GM23248 (cell line): ENCODE data around the gene ZGPAT. TPM values are rescaled to one million over a fixed set of nuclear protein-coding genes. Genes with fewer than 3 reads are reported as not detected.

Experiments
- DNase-seq: peaks from one replicate; pipeline ENCODE4 v3.0.0-alpha.2; 2015
- H2AFZ ChIP-seq: fragments of 200-600 bp; sonication (generic); 2 replicates; pipeline ENCODE4 v1.6.1; 2016; ENCODE audit warnings: antibody characterized with exemption
- H3F3A ChIP-seq: fragments of 200-600 bp; sonication (generic); 2 replicates; pipeline ENCODE4 v1.6.1; 2016; ENCODE audit warnings: mild to moderate bottlenecking, antibody characterized with exemption, mixed run types; ENCODE audit not compliant: insufficient read depth
- H3K27ac ChIP-seq: fragments of 200-600 bp; sonication (generic); 2 replicates; pipeline ENCODE4 v1.5.1; 2016; ENCODE audit warnings: mild to moderate bottlenecking
- H3K27me3 ChIP-seq: fragments of 200-600 bp; sonication (generic); replicated peaks from 2 replicates; pipeline ENCODE4 v1.6.1; 2016; ENCODE audit warnings: mild to moderate bottlenecking; ENCODE audit not compliant: insufficient read depth
- H3K36me3 ChIP-seq: fragments of 200-600 bp; sonication (generic); 2 replicates; pipeline ENCODE4 v1.6.1; 2016; ENCODE audit warnings: low read depth, mild to moderate bottlenecking
- H3K4me1 ChIP-seq: fragments of 200-600 bp; sonication (generic); 2 replicates; pipeline ENCODE4 v1.6.1; 2016; ENCODE audit warnings: mild to moderate bottlenecking; ENCODE audit not compliant: insufficient read depth
- H3K4me2 ChIP-seq: fragments of 200-600 bp; sonication (generic); one replicate; pipeline ENCODE4 v1.6.1; 2016; ENCODE audit warnings: mild to moderate bottlenecking; ENCODE audit not compliant: unreplicated experiment
- H3K4me3 ChIP-seq: fragments of 200-600 bp; sonication (generic); 2 replicates; pipeline ENCODE4 v1.5.1; 2016; ENCODE audit warnings: mild to moderate bottlenecking
- H3K79me2 ChIP-seq: fragments of 200-600 bp; sonication (generic); 2 replicates; pipeline ENCODE4 v1.6.1; 2016; ENCODE audit warnings: mild to moderate bottlenecking; ENCODE audit not compliant: insufficient read depth
- H3K9ac ChIP-seq: fragments of 200-600 bp; sonication (generic); 2 replicates; pipeline ENCODE4 v1.6.1; 2016; ENCODE audit warnings: mild to moderate bottlenecking
- H3K9me2 ChIP-seq: fragments of 200-600 bp; sonication (generic); 2 replicates; pipeline ENCODE4 v1.6.1; 2016; ENCODE audit warnings: mixed run types, mild to moderate bottlenecking, moderate library complexity; ENCODE audit not compliant: insufficient read depth
- H3K9me3 ChIP-seq: fragments of 200-600 bp; sonication (generic); one replicate; pipeline ENCODE4 v1.6.1; 2017; ENCODE audit warnings: low read depth
- H4K20me1 ChIP-seq: fragments of 200-600 bp; sonication (generic); 2 replicates; pipeline ENCODE4 v1.6.0; 2016; ENCODE audit not compliant: insufficient read depth
- EZH2 ChIP-seq: fragments of 200-600 bp; sonication (generic); IDR thresholded peaks from 2 replicates; pipeline ENCODE4 v1.6.1; 2018; ENCODE audit warnings: antibody characterized with exemption, mild to moderate bottlenecking; ENCODE audit not compliant: insufficient read depth, poor library complexity, severe bottlenecking
- EZH2phosphoT487 ChIP-seq: fragments of 200-600 bp; sonication (generic); IDR thresholded peaks from 2 replicates; pipeline ENCODE4 v1.6.1; 2018; ENCODE audit warnings: antibody characterized with exemption, moderate library complexity, mild to moderate bottlenecking, low read depth; ENCODE audit not compliant: insufficient read depth
- WGBS, 2 experiments: methylation state at CpG; one replicate each; pipeline ENCODE4 v1.1.6; 2015 to 2017; ENCODE audit warnings: low lambda C conversion rate in 2 of 2, low coverage in 1 of 2; ENCODE audit errors: missing lambda C conversion rate in 2 of 2; 5-methylcytosine and 5-hydroxymethylcytosine counted together
- in situ Hi-C: fragments of 300-500 bp; cut with MboI; formaldehyde crosslinking; loops from 2 replicates; pipeline ENCODE4 v1.15.0; 2020
- polyA plus RNA-seq: library from polyadenylated mRNA; unstranded; fragments of >200 nt; fragmentation: Nextera tagmentation; extraction: Ambion mirVana; gene quantifications from 2 replicates; pipeline ENCODE4 v1.2.1, GENCODE V29; 2016
- total RNA-seq: library from RNA; depleted of rRNA; stranded (reverse); fragments of >200 nt; shearing (Covaris generic); gene quantifications from 2 replicates; pipeline ENCODE4 v1.2.3, GENCODE V29; 2014

Gene ZGPAT
- total and polyA plus RNA-seq, 2 experiments from 2014 or later = 22.7 to 28.5 TPM

GRCh38 chr20:63751471-63752271 is 43.8 kb downstream of the ZGPAT start:
- Histone ChIP-seq H3K27me3 (no peaks in the 10 kb centered on the region), H3K79me2 (no peaks in the 10 kb centered on the region), H3K9ac (no peak overlapping the region), H3K36me3 (no peaks in the 10 kb centered on the region), H3K9me3 (no peaks in the 10 kb centered on the region), H3K4me3 (no peak overlapping the region), H2AFZ (no peak overlapping the region), H3F3A (no peaks in the 10 kb centered on the region), H3K9me2 (no peaks in the 10 kb centered on the region), H4K20me1 (no peaks in the 10 kb centered on the region), H3K4me1 (no peaks in the 10 kb centered on the region), H3K4me2 (no peak overlapping the region), H3K27ac (no peak overlapping the region)
- 74 to 91% methylated on average over 12 to 37 of the region's 45 CpGs for WGBS, 2 experiments
- no peak for DNase-seq
- no peak for TF ChIP-seq EZH2phosphoT487
- no peak for TF ChIP-seq EZH2
- in situ Hi-C loops = no loop called here

- no peak for TF ChIP-seq EZH2
- TF ChIP-seq EZH2phosphoT487 = no peak
- WGBS, 2 experiments = 86 to 88% methylated on average over 36 to 48 of the region's 50 CpGs
- H3K79me2 ChIP-seq = no peaks in the 10 kb centered on the region
- no peaks in the 10 kb centered on the region for H3K4me1 ChIP-seq
- in situ Hi-C loops = no loop called here
- H3K9me2 ChIP-seq = no peaks in the 10 kb centered on the region
- H2AFZ ChIP-seq = no peak overlapping the region
- H3F3A ChIP-seq = no peaks in the 10 kb centered on the region
- no peak overlapping the region for H3K4me3 ChIP-seq
- H3K9me3 ChIP-seq = no peaks in the 10 kb centered on the region
- no peaks in the 10 kb centered on the region for H4K20me1 ChIP-seq
- no peaks in the 10 kb centered on the region for H3K27me3 ChIP-seq
- no peak for DNase-seq
- no peaks in the 10 kb centered on the region for H3K36me3 ChIP-seq
- H3K27ac ChIP-seq = no peak overlapping the region
- no peak overlapping the region for H3K9ac ChIP-seq
- no peak overlapping the region for H3K4me2 ChIP-seq
These were observed 44.7 kb downstream of the ZGPAT start for GRCh38 chr20:63752411-63753101.

- H3K4me2 ChIP-seq = no peak overlapping the region
- no peaks in the 10 kb centered on the region for H3K36me3 ChIP-seq
- in situ Hi-C loops = no loop called here
- H3K79me2 ChIP-seq = no peaks in the 10 kb centered on the region
- no peaks in the 10 kb centered on the region for H3K4me1 ChIP-seq
- WGBS, 2 experiments = 69 to 81% methylated on average over 7 to 13 of the region's 13 CpGs
- no peak overlapping the region for H2AFZ ChIP-seq
- H3K27me3 ChIP-seq = no peaks in the 10 kb centered on the region
- no peak for DNase-seq
- no peaks in the 10 kb centered on the region for H4K20me1 ChIP-seq
- H3K4me3 ChIP-seq = no peak overlapping the region
- no peaks in the 10 kb centered on the region for H3K9me2 ChIP-seq
- TF ChIP-seq EZH2 (no peak), EZH2phosphoT487 (no peak)
- no peak overlapping the region for H3K27ac ChIP-seq
- no peaks in the 10 kb centered on the region for H3F3A ChIP-seq
- no peak overlapping the region for H3K9ac ChIP-seq
- no peaks in the 10 kb centered on the region for H3K9me3 ChIP-seq
These were observed 45.5 kb downstream of the ZGPAT start for GRCh38 chr20:63753381-63753780.

GRCh38 chr20:63754008-63754407 is 46.2 kb downstream of the ZGPAT start:
- no peak overlapping the region for H3K9ac ChIP-seq
- no peaks in the 10 kb centered on the region for H3K27me3 ChIP-seq
- 83 to 84% methylated on average over 16 of the region's 16 CpGs for WGBS, 2 experiments
- no peaks in the 10 kb centered on the region for H4K20me1 ChIP-seq
- DNase-seq = no peak
- no peaks in the 10 kb centered on the region for H3K9me2 ChIP-seq
- no peak overlapping the region for H3K27ac ChIP-seq
- no peak overlapping the region for H3K4me3 ChIP-seq
- in situ Hi-C loops = no loop called here
- no peaks in the 10 kb centered on the region for H3K4me1 ChIP-seq
- no peaks in the 10 kb centered on the region for H3F3A ChIP-seq
- H3K9me3 ChIP-seq = no peaks in the 10 kb centered on the region
- no peak overlapping the region for H3K4me2 ChIP-seq
- TF ChIP-seq EZH2 = no peak
- no peak for TF ChIP-seq EZH2phosphoT487
- H3K36me3 ChIP-seq = no peaks in the 10 kb centered on the region
- no peak overlapping the region for H2AFZ ChIP-seq
- no peaks in the 10 kb centered on the region for H3K79me2 ChIP-seq
